HG03439 (cell line): ENCODE results near the gene SPATA13.

Source experiments
- ATAC-seq: cut with Tn5 transposase; IDR thresholded peaks from one replicate; pipeline ENCODE4 v1.9.1; 2021; ENCODE audit warnings: mild to moderate bottlenecking, moderate library complexity; ENCODE audit not compliant: unreplicated experiment

Gene SPATA13

DNA sequence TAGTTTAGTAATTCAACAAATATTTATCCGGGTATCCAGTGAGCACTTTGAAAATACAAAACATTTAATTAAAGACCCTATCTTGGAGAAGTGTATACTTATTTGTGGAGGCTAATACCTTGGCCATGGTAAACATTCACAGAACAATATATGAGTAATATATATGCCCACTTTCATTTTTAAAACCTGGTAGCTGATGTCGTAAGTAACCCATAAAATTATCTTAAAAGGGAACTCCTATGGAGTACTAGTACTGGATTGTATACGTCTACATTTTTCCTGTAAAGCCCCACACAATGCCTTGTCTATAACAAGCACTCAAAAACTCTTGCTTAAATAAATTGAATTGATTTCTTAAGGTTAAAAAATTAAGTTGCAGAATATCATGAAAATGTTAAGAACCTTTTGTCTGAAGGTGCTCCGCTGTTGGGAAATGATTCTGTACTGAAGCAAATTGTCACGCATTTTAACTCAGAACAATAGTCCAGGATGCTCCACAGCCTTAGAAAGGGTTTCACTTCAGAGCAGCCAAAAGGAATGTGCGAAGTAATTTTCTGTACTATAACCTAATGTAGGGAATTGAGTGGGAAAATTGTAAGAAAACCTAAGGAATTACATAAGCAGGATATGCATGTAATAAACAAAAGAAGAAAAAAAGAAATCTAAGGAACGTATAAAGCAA is 90.0 kb downstream of the SPATA13 start:
- no peak for ATAC-seq

DNA sequence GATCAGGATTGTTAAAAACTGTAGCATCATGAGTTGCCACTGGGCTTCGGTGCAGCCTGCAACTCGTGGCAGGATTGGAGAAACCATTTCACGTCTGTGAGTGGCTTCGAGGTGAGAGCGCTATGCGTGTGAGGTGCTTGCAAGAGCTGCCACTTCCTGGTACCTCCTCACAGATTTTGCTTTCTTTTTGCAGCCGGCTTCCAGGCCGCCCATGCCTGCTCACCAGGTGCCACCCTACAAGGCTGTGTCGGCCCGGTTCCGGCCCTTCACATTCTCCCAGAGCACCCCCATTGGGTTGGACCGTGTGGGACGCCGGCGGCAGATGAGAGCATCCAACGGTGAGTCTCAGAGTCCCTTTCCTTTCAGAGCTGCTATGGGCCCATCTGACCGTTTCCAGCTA is 91.0 kb downstream of the SPATA13 start:
- no peak for ATAC-seq

DNA sequence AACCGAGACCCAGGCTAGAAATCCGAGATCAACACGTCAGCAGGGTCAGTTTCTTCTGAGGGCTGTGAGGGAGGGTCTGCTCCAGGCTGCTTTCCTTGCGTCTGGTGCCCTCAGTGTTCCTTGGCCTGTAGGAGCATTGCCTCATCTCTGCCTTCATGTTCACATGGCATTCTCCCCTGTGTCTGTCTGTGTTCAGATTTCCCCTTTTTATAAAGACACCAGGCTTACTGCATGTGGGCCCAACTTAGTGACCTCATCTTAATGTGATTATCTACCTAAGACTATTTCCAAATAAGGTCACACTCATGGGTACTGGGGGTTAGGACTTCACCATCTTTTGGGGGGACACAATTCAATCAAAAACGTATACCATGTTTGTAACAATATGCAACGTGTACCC is 91.6 kb downstream of the SPATA13 start:
- ATAC-seq = no peak

DNA sequence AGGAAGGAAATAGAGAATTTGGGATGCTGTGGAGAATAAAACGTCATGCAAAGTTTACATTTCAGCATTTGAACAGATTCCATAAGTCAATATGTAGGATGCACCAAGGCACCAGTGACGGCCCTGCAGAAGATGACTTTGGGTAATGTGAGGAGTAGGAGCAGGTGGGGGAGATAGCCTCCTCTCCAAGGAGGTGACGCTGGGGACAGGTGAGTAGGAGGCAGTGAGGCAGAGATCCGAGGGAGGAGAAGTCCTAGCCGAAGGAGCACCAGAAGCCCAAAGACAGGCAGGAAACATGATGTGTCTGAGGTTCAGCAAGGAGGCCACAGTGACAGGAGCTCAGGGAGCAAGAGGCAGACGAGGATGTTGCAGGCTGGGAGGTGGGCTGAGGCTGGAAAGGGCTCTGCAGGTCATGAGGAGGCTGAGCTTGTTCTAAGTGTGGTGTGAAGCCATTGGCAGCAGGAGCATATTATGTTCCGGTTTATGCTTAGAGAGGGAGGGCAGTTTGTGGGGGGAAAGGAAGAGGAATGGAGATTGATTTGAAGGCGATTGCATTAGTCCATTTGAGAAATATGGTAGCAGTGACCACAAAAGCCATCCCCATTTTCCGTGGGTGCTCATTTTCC is 93.1 kb downstream of the SPATA13 start:
- no peak for ATAC-seq

DNA sequence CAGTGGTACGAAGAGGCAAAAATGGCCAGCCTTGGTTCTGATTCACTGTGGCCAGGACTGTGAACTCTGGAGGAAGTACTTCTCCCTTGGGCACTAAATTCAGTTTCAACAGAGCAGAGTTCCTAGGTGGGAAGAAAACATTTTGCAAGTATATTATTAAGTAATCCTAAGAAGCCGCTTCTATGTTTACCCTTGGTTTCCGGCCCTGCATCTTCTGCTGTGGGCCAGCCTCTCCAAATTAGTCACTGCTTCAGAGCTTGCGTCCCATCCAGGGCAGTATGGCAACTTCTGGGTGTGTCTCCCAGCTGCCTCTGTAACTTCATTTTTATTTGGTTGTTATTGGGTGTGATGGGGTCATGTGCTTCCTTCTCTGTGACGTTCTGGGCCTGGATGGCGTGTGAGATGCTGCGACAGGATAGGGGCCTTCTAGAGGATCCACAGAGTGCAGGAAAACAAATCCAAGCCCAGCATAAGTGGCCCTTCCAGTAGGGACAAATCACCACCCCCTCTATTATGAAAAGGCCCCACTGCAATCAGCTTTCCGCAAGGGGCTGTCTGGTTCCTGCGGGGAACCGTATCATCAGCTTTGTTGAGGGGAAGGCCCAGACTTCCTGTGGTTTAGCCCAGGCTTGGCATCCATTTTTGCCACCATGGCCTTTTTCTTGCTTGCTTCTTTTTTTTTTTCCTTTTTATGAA is 93.8 kb downstream of the SPATA13 start:
- ATAC-seq = no peak

DNA sequence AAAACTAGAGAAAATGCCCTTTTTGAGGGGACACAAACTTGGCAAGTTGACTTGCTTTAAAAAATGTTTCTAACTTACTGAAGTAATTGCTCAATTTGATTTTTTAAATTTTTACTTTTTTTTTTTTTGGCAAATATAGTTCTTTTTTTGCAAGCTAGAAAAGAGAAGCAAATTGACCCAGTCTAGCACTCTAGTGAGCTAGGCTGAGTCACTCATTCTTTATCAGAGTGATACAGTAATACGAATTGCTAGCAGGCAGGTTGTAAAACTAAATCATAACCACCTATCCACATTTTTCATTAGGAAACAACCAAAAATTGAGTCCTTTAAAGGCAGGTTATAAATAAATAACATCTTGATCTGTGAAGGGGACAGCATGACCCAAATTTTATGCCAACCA is 97.0 kb downstream of the SPATA13 start:
- ATAC-seq = no peak

DNA sequence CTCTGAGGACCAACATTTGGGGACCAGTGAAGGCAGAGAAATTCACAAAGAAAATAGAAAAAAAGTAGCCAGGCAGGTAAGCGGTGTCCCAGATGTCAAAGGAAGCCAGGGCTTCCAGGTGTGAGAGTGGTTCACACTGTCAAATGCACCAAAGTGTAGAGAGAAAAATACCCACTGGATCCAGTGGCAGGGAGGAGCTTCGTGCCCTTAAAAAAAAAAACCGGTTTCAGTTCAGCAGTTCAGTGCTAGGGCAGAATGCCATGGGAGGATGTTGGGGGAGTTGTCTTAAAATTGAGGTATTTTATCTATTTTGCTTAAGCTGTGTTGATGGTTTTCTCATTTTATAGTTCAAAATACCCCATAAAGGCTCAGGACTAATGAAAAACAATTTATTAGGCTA is 101.0 kb downstream of the SPATA13 start:
- ATAC-seq = no peak

DNA sequence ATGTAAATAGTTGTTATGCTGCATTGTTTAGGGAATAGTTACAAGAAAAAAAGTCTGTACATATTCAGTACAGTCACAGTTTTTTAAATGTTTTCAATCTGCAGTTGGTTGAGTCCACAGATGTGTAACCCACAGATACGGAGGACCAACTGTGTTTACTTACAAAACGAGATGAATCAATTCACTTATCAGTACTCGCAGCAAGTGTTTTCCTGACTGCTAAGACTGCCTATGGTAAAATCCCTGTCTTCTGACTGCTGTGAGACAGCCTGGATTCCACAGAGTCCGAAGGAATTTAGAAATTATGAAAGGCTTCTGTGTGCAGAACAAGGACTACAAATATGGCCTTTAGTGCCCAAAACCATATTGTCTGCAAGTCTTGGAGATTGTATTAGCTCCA is 103.1 kb downstream of the SPATA13 start:
- ATAC-seq = no peak

DNA sequence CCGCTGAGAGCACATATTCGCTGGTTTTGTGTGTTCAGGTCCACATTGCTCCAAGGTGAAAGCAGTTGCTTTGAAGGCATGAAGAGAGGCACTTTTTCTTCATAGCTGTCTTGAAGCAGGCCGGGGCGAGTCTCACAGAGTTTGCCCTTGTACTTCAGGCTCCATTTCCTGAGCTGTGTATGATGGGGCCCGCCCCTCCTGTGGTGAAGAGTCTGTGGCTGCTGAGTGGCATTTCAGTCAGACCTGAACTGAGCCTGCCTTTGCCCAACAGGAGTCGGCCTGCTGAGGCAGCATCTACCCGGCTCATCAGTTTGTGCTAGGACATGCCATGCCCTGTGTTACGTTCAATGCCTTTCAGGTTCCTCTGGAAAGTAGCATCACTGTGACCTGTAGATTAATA is 104.5 kb downstream of the SPATA13 start:
- no peak for ATAC-seq

DNA sequence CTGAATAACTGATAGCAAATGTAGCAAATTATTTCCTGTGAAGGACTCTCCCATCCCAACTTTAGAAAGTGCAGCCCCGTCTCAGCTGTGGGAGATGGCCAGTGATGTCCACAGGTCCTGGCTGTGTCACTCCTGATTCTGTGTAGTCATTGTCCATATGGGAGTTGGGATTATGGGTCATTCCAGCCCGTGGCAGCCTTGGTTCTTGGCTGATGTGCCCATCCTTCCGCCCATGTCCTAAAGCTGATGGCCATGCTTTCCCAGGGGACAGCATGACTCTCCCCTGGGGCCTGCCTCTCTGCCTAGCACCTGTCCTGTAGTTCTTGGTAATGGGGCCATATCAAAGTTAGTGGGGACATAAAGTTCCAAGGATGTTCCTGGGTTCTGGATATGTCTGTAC is 104.9 kb downstream of the SPATA13 start:
- ATAC-seq = no peak

DNA sequence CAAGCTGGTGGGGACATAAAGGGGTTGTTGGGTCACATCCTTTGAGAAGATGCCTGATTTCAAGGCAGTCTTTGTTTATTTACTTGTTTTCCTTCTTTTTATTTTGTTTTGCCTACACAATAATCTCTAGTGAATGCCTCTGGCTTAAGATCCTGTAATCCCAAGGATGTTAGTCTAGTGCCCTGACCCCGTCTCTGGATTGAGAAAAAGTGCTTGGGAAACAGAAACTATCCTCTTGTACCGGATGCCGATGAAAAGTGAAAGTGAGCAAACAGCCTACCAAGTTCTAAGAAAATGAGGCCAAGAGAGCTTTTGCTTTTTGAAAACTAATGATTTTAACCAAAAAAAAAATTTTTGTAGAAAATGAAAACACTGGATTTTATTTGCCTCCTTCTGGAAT is 106.8 kb downstream of the SPATA13 start:
- ATAC-seq = no peak

DNA sequence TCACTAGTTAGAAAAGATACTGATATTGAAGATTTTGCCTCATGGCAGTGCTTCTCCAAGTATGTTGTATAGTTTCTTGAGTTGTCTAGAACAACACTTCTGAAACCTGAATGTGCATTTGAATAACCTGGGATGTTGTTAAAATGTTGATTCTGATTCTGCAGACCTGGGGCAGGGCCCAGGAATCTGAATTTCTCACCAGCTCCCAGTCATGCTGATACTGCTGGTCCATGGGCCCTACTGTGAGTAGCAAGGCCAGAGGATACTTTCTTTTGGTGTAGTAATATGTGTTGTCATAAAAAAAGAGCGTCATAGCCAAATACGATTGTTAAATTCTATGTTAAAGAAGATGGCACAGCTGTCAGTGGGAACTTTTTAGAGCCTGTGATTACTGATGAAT is 107.3 kb downstream of the SPATA13 start:
- ATAC-seq = no peak

DNA sequence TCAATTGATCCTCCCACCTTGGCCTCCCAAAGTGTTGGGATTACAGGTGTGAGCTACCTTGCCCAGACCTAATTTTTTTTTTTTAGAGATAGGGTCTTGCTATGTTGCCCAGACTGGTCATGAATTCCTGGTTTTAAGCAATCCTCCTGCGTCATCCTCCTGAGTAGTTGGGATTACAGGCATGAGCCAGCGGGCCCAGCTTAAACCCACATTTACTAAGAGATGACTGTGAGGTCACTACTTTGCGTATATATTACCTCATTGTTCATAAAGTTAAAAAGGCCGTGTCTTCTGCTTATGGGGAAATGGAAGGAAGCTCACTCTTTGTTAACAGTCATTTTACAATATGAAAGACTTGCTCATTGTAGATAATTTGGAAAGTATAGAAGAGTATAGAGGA is 109.3 kb downstream of the SPATA13 start:
- ATAC-seq = no peak

DNA sequence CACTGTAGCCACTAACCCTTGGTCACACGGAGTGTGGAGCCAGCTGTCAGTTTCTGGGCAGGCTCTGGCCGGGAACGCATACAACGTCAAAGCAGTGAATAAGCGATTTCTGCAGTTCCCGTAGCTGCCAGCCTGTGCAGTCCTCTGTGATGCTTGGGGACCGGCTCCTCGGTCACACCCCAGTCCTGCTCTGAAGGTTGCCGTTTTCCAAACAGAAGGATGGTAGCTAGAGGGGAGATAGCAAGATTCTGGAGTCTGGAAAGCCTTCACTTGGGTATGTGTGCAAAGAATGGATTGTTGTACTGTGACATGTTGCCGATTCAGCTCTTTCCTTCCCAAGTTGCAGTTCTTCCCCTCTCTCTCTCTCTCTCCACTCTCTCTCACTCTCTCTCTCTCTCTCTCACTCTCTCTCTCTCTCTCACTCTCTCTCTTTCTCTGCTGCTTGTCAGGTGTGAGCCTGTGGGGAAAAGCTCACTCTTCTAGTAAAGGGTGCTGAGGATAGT is 110.2 kb downstream of the SPATA13 start:
- ATAC-seq = peak; percentile 42

DNA sequence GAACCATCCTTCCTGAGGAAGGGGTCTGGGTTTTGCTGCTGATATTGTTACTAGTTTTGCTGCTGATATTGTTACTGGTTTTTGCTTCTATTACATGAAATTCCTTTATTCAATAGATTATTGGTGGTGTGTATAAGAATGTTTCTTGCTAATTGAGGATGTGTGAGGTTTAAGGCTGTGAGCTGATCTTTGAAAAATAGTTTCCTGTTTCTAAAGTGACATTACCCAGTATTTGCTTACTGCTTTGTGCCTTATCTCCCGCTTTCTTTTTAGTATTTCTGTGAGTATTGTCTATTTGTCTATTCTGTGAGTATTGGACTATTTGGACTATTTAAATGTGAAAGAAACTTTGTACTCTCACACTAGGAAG is 110.7 kb downstream of the SPATA13 start:
- no peak for ATAC-seq

DNA sequence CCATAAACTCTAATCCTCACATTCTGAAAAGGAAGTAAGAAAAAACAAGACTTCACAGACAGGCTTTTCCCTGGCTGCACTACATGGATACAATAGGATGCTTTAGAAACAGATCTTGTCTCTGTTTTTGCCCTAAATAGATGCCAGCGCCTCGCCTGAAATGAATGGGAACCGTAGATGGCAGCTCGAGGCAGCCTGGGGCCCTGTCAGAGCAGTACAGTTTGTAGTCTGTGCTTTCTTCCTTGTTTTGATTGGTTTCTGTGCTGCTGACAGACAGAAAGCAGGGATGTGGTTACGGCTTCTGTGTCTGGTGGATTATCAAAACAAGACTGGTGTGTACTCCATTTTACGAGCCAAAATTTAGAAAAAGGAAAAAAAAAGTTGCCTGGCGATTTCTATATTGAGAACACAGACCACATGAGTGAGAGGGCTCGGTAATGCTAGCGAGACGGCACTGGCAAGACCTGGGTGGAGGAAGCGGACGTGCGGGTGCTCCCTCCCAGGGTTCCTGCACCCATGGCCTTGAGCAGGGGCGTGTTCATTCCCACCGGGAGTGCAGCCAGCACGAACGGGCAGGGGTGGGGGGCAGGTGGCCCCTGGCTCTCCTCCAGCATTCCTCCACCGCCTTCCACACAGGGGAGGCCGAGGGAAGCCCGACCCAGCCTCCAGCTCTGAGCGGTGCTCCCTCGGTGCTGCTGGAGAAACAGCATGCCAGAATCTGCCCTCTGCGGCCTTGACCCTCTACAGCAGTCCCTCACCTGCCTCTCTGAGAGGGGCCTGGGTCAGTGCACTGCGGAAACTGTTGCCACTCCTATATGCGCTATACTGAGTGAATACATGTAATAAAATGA is 111.3 kb downstream of the SPATA13 start:
- ATAC-seq = peak; percentile 45

DNA sequence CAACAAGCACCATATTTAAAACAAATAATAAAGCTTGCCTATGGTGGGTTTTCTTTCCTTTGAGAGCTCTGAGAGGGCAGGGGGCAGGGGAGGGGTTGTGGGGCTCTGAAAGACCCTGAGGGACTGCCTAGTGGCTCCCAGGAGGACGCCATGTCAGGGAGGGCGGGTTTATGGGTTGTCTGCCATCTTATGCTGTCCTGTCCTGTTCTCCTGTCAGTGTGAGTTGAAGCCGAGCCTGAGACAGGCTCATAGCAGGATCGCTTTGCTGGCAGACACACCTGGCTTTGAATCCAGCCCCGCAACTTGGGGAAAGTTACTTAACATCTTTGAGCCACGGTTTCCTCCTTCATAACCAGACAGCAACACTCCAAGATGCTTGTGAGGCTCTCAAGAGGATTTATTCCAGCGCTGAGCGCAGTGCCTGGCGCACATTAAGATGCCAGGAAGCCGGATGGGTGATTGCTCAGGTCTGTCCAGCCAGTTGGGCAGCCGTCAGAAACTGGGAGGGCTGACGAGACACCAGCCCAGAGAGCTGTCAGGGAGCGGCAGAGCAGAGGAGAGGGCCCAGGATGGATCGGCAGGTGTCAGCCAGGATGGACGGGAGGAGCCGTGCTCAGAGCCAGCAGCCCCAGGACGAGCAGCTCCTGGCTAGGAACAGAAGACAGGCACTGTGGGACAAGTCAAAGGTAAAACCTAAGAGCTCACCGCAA is 112.1 kb downstream of the SPATA13 start:
- no peak for ATAC-seq

DNA sequence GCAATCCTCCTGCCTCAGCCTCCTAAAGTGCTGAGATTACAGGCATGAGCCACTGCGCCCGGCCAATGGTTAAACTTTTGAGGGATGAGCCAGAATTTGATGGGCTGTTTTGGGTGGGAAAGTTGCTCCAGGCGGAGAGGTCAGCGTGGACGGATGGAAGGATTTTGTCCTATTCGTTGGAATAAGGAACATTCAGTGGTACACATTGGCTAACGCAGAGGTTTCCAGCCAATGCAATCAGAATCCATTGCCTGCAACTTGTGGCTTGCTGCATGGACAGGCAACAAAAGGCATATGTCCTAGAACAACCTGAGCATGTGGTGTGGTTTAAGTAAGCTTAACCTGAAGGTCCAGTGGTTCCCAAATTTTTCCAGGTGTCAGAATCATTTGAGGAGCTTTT is 113.4 kb downstream of the SPATA13 start:
- no peak for ATAC-seq

DNA sequence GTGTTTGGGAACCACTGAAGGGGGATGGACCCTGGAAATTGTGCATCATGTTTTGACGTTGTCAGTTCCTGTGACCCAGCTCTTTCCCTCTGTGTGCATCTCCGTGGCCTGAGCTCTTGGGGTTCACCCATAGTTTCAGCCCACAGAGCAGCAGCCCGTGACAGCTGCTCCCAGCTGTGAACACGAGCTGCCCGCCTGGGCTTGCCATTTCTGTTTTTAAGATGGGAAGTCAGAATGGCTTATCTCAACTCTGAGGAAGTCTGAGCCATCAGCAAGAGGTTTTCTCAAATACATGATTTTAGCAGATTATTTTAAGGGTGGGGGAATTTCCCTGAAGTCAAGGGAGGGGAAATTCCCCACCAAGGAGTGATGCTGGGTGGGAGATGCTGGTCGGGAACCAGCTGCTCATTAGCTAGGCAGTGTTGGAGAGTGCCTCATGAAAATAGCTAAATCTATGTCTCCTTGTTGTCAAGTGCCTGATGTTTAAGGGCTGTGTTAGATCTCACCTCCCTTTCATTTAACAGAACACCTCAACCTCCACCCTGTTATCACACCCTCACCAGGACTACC is 114.0 kb downstream of the SPATA13 start:
- ATAC-seq = peak; percentile 58

DNA sequence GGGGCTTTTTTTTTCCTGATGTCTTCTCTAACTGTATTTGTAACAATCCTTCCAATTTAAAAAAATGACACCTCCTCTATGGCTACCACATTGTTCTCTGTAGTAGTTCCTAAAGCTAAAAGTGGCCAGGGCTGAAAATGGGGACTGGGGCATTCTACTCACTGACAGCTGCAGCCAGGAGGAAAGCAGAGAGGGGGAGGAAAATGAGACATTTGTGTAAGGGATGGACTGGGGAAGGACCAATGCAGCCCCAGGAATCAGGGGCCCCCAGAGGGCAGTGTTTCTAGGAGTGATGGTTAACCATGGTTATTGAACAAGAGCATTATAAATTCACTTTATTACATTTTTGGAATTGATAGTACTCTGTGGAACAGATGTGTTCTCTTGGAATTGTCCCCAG is 114.5 kb downstream of the SPATA13 start:
- ATAC-seq = no peak
